ENCODE results near the gene RGS10. TPM values are rescaled to one million over a fixed set of nuclear protein-coding genes. Genes with fewer than 3 reads are reported as not detected.

The RGS10 gene, protein sequence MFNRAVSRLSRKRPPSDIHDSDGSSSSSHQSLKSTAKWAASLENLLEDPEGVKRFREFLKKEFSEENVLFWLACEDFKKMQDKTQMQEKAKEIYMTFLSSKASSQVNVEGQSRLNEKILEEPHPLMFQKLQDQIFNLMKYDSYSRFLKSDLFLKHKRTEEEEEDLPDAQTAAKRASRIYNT
- 66.5 and 67.0 TPM in 2 replicates for total RNA-seq

GRCh38 chr10:119542357-119542987 is at the start of gene RGS10:
Gene RGS10, minus strand, starts transcription at chr10:119542719. Its CDS starts 81 bp downstream, at chr10:119542638.

Other genes starting within 250 kb of the RGS10 start
- gene TIAL1, start 54.2 kb upstream of the RGS10 start, total RNA-seq = 34.0 and 41.5 TPM in 2 replicates
- 11.7 and 13.7 TPM in 2 replicates for gene BAG3, start 108.7 kb upstream of the RGS10 start, total RNA-seq
- 23.5 and 23.7 TPM in 2 replicates for gene INPP5F, start 183.3 kb upstream of the RGS10 start, total RNA-seq

All from uterine smooth muscle cell (primary cell).